BLaER1 treated with 17β-estradiol and CSF1 and Interleukin-3, amounts not matched to agents 10 nM and 100 nM (cell line): ENCODE results near the gene ZNF500.

Experiments
- H3K27ac ChIP-seq, 11 experiments: shearing (Covaris generic); formaldehyde crosslinking; 2 replicates each; pipeline ENCODE4 v1.8.1; 2022
- H3K27me3 ChIP-seq, 11 experiments: shearing (Covaris generic); formaldehyde crosslinking; 2 replicates each; pipeline ENCODE4 v1.8.1; 2022
- H3K36me3 ChIP-seq, 11 experiments: shearing (Covaris generic); formaldehyde crosslinking; 2 replicates each; pipeline ENCODE4 v1.8.1; 2022
- H3K4me1 ChIP-seq, 10 experiments: shearing (Covaris generic); formaldehyde crosslinking; 2 replicates each; pipeline ENCODE4 v1.8.1; 2022
- H3K4me2 ChIP-seq, 11 experiments: shearing (Covaris generic); formaldehyde crosslinking; 2 replicates each; pipeline ENCODE4 v1.8.1; 2022
- H3K4me3 ChIP-seq, 10 experiments: shearing (Covaris generic); formaldehyde crosslinking; 2 replicates each; pipeline ENCODE4 v1.8.1; 2022
- H3K9ac ChIP-seq, 11 experiments: shearing (Covaris generic); formaldehyde crosslinking; 2 replicates each; pipeline ENCODE4 v1.8.1; 2022
- H3K9me3 ChIP-seq, 11 experiments: shearing (Covaris generic); formaldehyde crosslinking; replicated peaks in 1 of 11; 2 replicates each; pipeline ENCODE4 v1.8.1; 2022
- H4K20me1 ChIP-seq, 11 experiments: shearing (Covaris generic); formaldehyde crosslinking; 2 replicates each; pipeline ENCODE4 v1.8.1; 2022
- Cebpa-rat ChIP-seq, 11 experiments: shearing (Covaris generic); IDR thresholded peaks; 2 replicates each; pipeline ENCODE4 v1.8.1; 2022

Gene ZNF500

GRCh38 chr16:4704491-4704890 is 62.5 kb downstream of the ZNF500 start:
- Histone ChIP-seq H4K20me1 (peaks cover 0 to 14% (median 0%) of the 10 kb centered on the region in 11 experiments; a peak in 8 of 22 replicates), H3K9me3 (no peaks in the 10 kb centered on the region), H3K27me3 (no peaks in the 10 kb centered on the region), H3K36me3 (peaks cover 69 to 94% (median 77%) of the 10 kb centered on the region in 11 experiments), H3K9ac (no peak overlapping the region), H3K27ac (no peak overlapping the region), H3K4me1 (peaks cover 0 to 7% (median 0%) of the 10 kb centered on the region in 10 experiments; a peak in 3 of 20 replicates), H3K4me3 (no peak overlapping the region), H3K4me2 (no peak overlapping the region)
- no peak for TF ChIP-seq Cebpa-rat (IDR thresholded peaks at IDR 0.05)

- Histone ChIP-seq H4K20me1 (peaks cover 0 to 19% (median 0%) of the 10 kb centered on the region in 11 experiments; a peak in 8 of 22 replicates), H3K9me3 (no peaks in the 10 kb centered on the region), H3K27me3 (no peaks in the 10 kb centered on the region), H3K9ac (peak overlapping the region in 4 of 11 experiments; percentile 1 to 35 (median 23); a peak in 1 of 22 replicates), H3K36me3 (peaks cover 68 to 94% (median 81%) of the 10 kb centered on the region in 11 experiments), H3K4me1 (peaks cover 0 to 7% (median 0%) of the 10 kb centered on the region in 10 experiments; a peak in 3 of 20 replicates), H3K27ac (no peak overlapping the region), H3K4me2 (no peak overlapping the region; a peak in 1 of 22 replicates), H3K4me3 (no peak overlapping the region)
- TF ChIP-seq Cebpa-rat (IDR thresholded peaks at IDR 0.05): no peak
These were observed 63.1 kb downstream of the ZNF500 start for GRCh38 chr16:4703906-4704305.

GRCh38 chr16:4702466-4702808 is 64.5 kb downstream of the ZNF500 start:
- Histone ChIP-seq H3K36me3 (peaks cover 69 to 100% (median 91%) of the 10 kb centered on the region in 11 experiments), H3K9me3 (no peaks in the 10 kb centered on the region), H3K4me1 (peaks cover 0 to 7% (median 0%) of the 10 kb centered on the region in 10 experiments; a peak in 3 of 20 replicates), H3K27ac (no peak overlapping the region), H4K20me1 (peaks cover 0 to 29% (median 8%) of the 10 kb centered on the region in 11 experiments; a peak in 16 of 22 replicates), H3K4me2 (no peak overlapping the region), H3K9ac (peak overlapping the region in 1 of 11 experiments; percentile 22; a peak in 2 of 22 replicates), H3K4me3 (no peak overlapping the region), H3K27me3 (no peaks in the 10 kb centered on the region)
- TF ChIP-seq Cebpa-rat (IDR thresholded peaks at IDR 0.05): no peak

- Histone ChIP-seq H3K9ac (no peak overlapping the region; a peak in 2 of 22 replicates), H3K4me1 (peaks cover 0 to 7% (median 0%) of the 10 kb centered on the region in 10 experiments; a peak in 3 of 20 replicates), H3K4me2 (no peak overlapping the region), H3K27ac (no peak overlapping the region), H4K20me1 (peaks cover 0 to 35% (median 13%) of the 10 kb centered on the region in 11 experiments; a peak in 18 of 22 replicates), H3K4me3 (no peak overlapping the region), H3K9me3 (no peaks in the 10 kb centered on the region), H3K27me3 (no peaks in the 10 kb centered on the region), H3K36me3 (peaks cover 69 to 100% (median 91%) of the 10 kb centered on the region in 11 experiments)
- TF ChIP-seq Cebpa-rat (IDR thresholded peaks at IDR 0.05): no peak
These were observed 65.0 kb downstream of the ZNF500 start for GRCh38 chr16:4701791-4702465.

- H3K36me3 ChIP-seq: peaks cover 69 to 100% (median 91%) of the 10 kb centered on the region in 11 experiments
- no peak overlapping the region for H3K27ac ChIP-seq
- no peaks in the 10 kb centered on the region for H3K27me3 ChIP-seq
- TF ChIP-seq Cebpa-rat (IDR thresholded peaks at IDR 0.05): no peak
- peak overlapping the region in 2 of 11 experiments; percentile 13 to 32; a peak in 1 of 22 replicates for H3K9ac ChIP-seq
- no peaks in the 10 kb centered on the region for H3K9me3 ChIP-seq
- peaks cover 0 to 42% (median 21%) of the 10 kb centered on the region in 11 experiments; a peak in 18 of 22 replicates for H4K20me1 ChIP-seq
- no peak overlapping the region for H3K4me2 ChIP-seq
- no peak overlapping the region for H3K4me3 ChIP-seq
- H3K4me1 ChIP-seq: peaks cover 0 to 11% (median 2%) of the 10 kb centered on the region in 10 experiments; a peak in 8 of 20 replicates
These were observed 65.8 kb downstream of the ZNF500 start for GRCh38 chr16:4700997-4701743.

GRCh38 chr16:4700380-4700996 is 66.5 kb downstream of the ZNF500 start:
- Histone ChIP-seq H3K36me3 (peaks cover 75 to 100% (median 95%) of the 10 kb centered on the region in 11 experiments), H3K9ac (no peak overlapping the region), H3K27ac (no peak overlapping the region), H3K9me3 (no peaks in the 10 kb centered on the region), H3K4me3 (no peak overlapping the region), H3K27me3 (no peaks in the 10 kb centered on the region), H3K4me2 (no peak overlapping the region), H4K20me1 (peaks cover 0 to 49% (median 27%) of the 10 kb centered on the region in 11 experiments; a peak in 19 of 22 replicates), H3K4me1 (peaks cover 0 to 17% (median 7%) of the 10 kb centered on the region in 10 experiments; a peak in 15 of 20 replicates)
- TF ChIP-seq Cebpa-rat (IDR thresholded peaks at IDR 0.05): no peak

GRCh38 chr16:4699046-4699556 is 67.9 kb downstream of the ZNF500 start:
- H3K4me3 ChIP-seq: no peak overlapping the region
- no peak overlapping the region for H3K27ac ChIP-seq
- no peak overlapping the region for H3K4me2 ChIP-seq
- H3K9me3 ChIP-seq: no peaks in the 10 kb centered on the region
- TF ChIP-seq Cebpa-rat (IDR thresholded peaks at IDR 0.05): no peak
- no peak overlapping the region for H3K9ac ChIP-seq
- H3K4me1 ChIP-seq: peaks cover 9 to 27% (median 17%) of the 10 kb centered on the region in 10 experiments
- peaks cover 67 to 94% (median 88%) of the 10 kb centered on the region in 11 experiments for H3K36me3 ChIP-seq
- peaks cover 5 to 58% (median 38%) of the 10 kb centered on the region in 11 experiments; a peak in 20 of 22 replicates for H4K20me1 ChIP-seq
- no peaks in the 10 kb centered on the region for H3K27me3 ChIP-seq

- Histone ChIP-seq H3K9me3 (no peaks in the 10 kb centered on the region), H3K4me1 (peaks cover 9 to 22% (median 17%) of the 10 kb centered on the region in 10 experiments), H4K20me1 (peaks cover 5 to 58% (median 39%) of the 10 kb centered on the region in 11 experiments; a peak in 20 of 22 replicates), H3K27ac (no peak overlapping the region), H3K4me3 (no peak overlapping the region), H3K4me2 (no peak overlapping the region), H3K9ac (0 out of 22 replicates have a peak overlapping the region, but pooled peaks of 1 of the 11 experiments have one; percentile 9), H3K27me3 (no peaks in the 10 kb centered on the region), H3K36me3 (peaks cover 63 to 88% (median 82%) of the 10 kb centered on the region in 11 experiments)
- TF ChIP-seq Cebpa-rat (IDR thresholded peaks at IDR 0.05): no peak
These were observed 68.5 kb downstream of the ZNF500 start for GRCh38 chr16:4698321-4699045.
